ENCODE results near the gene TMEM37. TPM values are rescaled to one million over a fixed set of nuclear protein-coding genes. Genes with fewer than 3 reads are reported as not detected.

The TMEM37 gene
- total RNA-seq, 1 donor from 2014 or later, result 2.3 TPM

- intact Hi-C loops (cut with DNase I), result no loop called here
- no peak for DNase-seq (ENCODE audit: low spot score in 2 of 2)
- Histone ChIP-seq H3K27me3 (peaks cover 4% of the 10 kb centered on the region), H3K9me3 (no peaks in the 10 kb centered on the region), H3K36me3 (no peaks in the 10 kb centered on the region), H3K4me1 (no peaks in the 10 kb centered on the region), H3K4me3 (no peak overlapping the region), H3K27ac (no peak overlapping the region)
- no peak for TF ChIP-seq CTCF (IDR thresholded peaks at IDR 0.05)
Observed at GRCh38 chr2:119455066-119455718, 23.5 kb downstream of the TMEM37 start.

- intact Hi-C loops (cut with DNase I), result no loop called here
- H3K4me1 ChIP-seq, result no peaks in the 10 kb centered on the region
- no peaks in the 10 kb centered on the region for H3K36me3 ChIP-seq
- H3K4me3 ChIP-seq, result no peak overlapping the region
- DNase-seq (ENCODE audit: low spot score in 2 of 2), result no peak
- H3K27me3 ChIP-seq, result peaks cover 4% of the 10 kb centered on the region
- H3K27ac ChIP-seq, result no peak overlapping the region
- no peaks in the 10 kb centered on the region for H3K9me3 ChIP-seq
- no peak for TF ChIP-seq CTCF (IDR thresholded peaks at IDR 0.05)
Observed at GRCh38 chr2:119460076-119460475, 28.4 kb downstream of the TMEM37 start.

- no peak overlapping the region for H3K27ac ChIP-seq
- no peak for TF ChIP-seq CTCF (IDR thresholded peaks at IDR 0.05)
- intact Hi-C loops (cut with DNase I), result no loop called here
Observed at GRCh38 chr2:119461811-119462210, 30.2 kb downstream of the TMEM37 start.

GRCh38 chr2:119462574-119462973, 30.9 kb downstream of the TMEM37 start:
- Histone ChIP-seq H3K27ac (no peak overlapping the region), H3K4me1 (no peaks in the 10 kb centered on the region), H3K4me3 (no peak overlapping the region), H3K36me3 (no peaks in the 10 kb centered on the region), H3K9me3 (no peaks in the 10 kb centered on the region), H3K27me3 (no peaks in the 10 kb centered on the region)
- no peak for TF ChIP-seq CTCF (IDR thresholded peaks at IDR 0.05)
- no peak for DNase-seq (ENCODE audit: low spot score in 2 of 2)
- intact Hi-C loops (cut with DNase I), result no loop called here

More at GRCh38 chr2:119461811-119462210, 30.2 kb downstream of the TMEM37 start:
- Histone ChIP-seq H3K27me3 (no peaks in the 10 kb centered on the region), H3K36me3 (no peaks in the 10 kb centered on the region), H3K9me3 (no peaks in the 10 kb centered on the region), H3K4me1 (no peaks in the 10 kb centered on the region), H3K4me3 (no peak overlapping the region)
- DNase-seq (ENCODE audit: low spot score in 2 of 2), result no peak

GRCh38 chr2:119463136-119463535, 31.5 kb downstream of the TMEM37 start:
- no peaks in the 10 kb centered on the region for H3K36me3 ChIP-seq
- H3K9me3 ChIP-seq, result no peaks in the 10 kb centered on the region
- H3K4me3 ChIP-seq, result no peak overlapping the region
- H3K4me1 ChIP-seq, result no peaks in the 10 kb centered on the region
- H3K27me3 ChIP-seq, result no peaks in the 10 kb centered on the region
- no peak overlapping the region for H3K27ac ChIP-seq
- TF ChIP-seq CTCF (IDR thresholded peaks at IDR 0.05), result no peak
- DNase-seq (ENCODE audit: low spot score in 2 of 2), result no peak
- intact Hi-C loops (cut with DNase I), result no loop called here

GRCh38 chr2:119463990-119464389, 32.3 kb downstream of the TMEM37 start:
- intact Hi-C loops (cut with DNase I), result no loop called here
- no peaks in the 10 kb centered on the region for H3K9me3 ChIP-seq
- no peak for TF ChIP-seq CTCF (IDR thresholded peaks at IDR 0.05)
- H3K27ac ChIP-seq, result no peak overlapping the region
- no peaks in the 10 kb centered on the region for H3K27me3 ChIP-seq
- no peak for DNase-seq (ENCODE audit: low spot score in 2 of 2)
- no peaks in the 10 kb centered on the region for H3K36me3 ChIP-seq
- no peak overlapping the region for H3K4me3 ChIP-seq
- H3K4me1 ChIP-seq, result no peaks in the 10 kb centered on the region
